GM10847 (cell line): Measurements from ENCODE around the gene APBA2.

Experiments used
- POLR2A ChIP-seq: IDR thresholded peaks from 2 replicates; pipeline ENCODE4 v1.6.1; 2011; ENCODE audit not compliant: insufficient read length; ENCODE audit errors: extremely low read depth

APBA2 gene

DNA sequence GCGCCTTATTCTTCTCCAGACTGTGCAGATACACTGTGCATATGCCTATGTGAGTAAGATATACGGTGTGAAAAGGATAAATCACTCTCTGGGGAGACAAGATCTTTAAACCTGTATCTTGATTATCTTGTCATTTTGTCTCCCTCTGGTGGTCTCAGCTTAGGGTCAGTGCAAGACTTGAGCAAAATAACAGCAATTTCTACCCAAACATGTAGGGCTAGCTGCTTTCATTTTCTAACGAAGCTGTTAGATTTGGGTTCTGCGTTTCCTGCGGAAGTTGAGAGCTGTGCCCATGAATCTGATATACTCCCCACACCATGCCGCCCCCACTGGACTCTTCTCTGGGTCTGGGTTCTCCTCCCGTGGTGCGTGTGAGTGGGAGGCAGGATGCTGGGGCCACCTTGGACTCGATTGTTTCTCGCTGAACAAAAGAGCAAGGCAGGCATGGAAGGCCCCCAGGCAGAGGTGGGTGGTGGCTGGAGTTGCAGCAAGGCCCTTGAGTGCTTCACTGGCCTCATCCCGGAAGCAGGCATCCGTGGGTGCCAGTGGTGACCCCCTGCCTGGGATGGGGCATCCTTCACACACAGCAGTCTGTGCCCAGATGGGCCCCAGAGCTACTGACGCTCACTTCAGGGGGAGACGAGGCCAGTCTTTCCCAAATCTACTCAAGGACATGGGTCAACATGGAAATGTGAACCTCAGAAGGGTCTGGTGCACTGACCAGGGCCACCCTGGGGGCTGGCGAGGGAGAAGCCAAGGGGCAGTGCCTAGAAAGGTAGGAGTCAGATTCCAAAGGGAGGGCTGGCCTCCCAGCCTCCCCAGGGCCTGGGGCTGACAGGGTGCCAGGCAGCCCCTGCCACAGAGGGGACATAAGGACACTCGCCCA, 204.2 kb downstream of the APBA2 start:
- no peak for TF ChIP-seq POLR2A

GRCh38 chr15:29090617-29091466, 205.1 kb downstream of the APBA2 start:
- no peak for TF ChIP-seq POLR2A

DNA sequence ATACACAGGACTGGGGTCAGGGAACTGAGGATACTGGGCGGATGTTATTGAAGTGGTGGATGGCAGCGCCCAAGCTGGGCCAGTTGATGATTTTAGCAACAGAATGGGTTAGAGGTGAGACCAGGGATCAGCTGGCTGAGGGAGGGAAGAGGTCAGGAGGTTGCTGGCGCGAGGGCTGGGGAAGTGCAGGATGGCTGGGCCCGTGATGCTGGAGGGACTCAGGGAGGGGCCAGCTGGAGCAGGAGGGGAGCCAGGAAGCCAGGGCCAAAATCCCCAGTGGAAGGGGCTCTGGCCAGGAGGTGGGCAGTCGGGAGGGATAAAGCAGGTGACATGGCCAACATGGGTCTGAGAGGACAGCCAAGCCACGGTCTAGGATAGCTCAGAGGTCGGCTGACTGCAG, 205.9 kb downstream of the APBA2 start:
- no peak for TF ChIP-seq POLR2A

DNA sequence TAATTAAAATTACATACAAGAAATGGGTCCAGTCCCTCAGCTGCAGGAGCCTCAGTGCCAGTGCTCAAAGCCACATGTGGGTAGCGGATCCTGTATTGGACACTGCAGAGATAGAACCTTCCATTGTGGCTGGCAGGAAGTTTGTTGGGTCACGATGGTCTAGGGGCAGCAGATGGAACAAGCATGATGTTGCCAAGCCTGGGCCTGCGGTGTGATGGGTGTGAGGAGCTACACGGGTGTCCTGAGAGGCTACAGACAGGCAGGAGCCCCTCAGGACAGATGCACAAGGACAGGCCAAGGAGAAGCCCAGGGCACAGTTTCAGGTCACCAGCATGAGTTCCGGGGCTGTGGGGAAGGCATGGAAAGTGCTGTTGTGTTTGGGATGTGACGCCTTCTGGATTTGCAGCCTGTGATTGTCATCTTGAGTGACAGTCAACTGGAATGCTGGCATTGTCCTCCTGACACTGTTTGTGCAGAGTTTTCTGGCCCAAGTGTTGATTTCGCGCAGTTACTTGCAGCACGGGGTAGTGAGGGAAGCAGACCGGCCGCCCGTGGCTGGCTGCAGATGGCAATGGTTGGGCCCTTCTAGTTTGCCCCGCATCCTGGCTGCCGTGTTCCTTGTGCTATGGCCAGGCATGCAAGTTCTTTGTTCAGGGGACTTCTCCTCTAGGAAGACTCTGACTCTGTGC, 206.7 kb downstream of the APBA2 start:
- TF ChIP-seq POLR2A: no peak

DNA sequence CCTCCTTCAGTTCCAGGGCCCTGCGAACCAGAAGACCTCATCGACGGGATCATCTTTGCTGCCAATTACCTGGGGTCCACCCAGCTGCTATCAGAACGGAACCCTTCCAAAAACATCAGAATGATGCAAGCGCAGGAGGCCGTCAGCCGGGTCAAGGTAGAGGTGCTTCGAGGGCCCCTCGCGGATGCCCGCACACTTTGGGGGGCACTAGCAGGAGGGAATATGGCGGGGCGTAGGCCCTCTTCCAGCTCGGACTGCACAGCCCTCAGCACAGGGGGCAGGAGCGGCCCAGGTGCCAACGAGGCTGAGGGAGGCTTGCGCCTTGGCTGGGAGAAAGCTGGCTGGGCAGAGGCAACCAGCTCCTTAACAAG, 207.3 kb downstream of the APBA2 start:
- no peak for TF ChIP-seq POLR2A

DNA sequence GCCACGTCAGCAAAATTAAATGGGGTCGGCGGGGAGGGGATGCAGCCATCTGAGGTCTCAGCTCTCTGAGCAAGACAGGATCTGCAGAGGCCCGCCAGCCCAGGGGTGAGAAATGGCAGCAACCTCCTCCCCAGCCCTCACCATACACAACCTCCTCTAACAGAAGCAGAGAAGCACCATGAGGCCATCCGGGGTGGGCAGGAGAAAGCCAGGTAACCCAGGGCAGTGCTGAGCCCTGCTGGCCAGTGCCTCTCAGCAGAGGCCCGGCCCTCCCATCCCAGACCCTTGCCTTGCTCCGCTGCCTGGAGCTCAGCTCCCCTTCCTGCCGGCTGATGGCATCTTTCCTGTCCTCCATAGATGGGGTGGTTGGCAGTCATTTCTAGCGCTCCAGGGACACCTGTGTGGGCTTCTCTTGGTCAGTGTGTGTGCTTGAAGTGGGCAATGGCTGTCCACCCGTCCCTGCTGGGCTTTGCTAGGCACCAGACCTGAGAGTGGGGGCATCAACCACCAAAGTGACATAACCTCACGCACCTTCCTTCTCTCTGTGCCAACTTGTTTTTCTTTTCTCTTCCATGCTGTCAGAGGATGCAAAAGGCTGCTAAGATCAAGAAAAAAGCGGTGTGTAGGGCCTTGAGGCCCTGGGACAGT, 208.0 kb downstream of the APBA2 start:
- no peak for TF ChIP-seq POLR2A

GRCh38 chr15:29094711-29095110, 208.9 kb downstream of the APBA2 start:
- no peak for TF ChIP-seq POLR2A

- TF ChIP-seq POLR2A: no peak
Measured at GRCh38 chr15:29095746-29096145, 210.0 kb downstream of the APBA2 start.

GRCh38 chr15:29097168-29097567, 211.4 kb downstream of the APBA2 start:
- no peak for TF ChIP-seq POLR2A

DNA sequence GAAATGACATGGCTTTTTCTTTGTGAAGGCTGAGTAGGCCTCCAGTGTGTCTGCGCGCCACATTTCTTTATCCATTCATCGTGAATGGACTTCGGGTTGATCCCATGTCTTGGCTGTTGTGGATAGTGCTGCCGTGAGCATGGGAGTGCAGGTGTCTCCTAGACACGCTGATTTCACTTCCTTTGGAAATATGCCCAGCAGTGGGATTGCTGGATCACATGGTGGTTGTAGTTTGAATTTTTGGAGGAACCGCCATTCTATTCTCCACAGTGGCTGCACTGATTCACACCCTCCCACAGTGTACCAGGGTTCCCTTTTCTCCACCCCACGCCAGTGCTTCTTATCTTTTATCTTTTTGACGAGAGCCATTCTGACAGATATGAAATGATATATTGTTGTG, 212.2 kb downstream of the APBA2 start:
- no peak for TF ChIP-seq POLR2A

DNA sequence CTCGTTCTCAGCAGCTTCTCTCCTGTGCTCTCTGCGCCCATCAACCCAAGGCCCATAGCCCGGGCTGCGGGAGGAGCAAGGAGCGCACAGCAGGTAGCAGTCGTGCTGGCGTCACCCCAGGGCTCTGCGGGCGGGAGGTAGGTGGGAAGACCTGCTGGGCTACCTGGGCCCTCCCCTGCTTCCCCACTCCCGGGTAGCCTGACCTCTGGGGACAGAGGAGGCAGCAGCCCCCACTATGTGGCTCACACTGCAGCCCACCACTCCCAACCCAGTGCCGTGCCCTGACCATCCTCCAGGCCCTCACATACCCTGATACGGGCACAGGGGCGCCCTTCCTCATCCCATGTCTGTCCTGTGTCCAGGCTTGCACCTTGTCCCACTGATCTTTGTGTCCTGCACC, 212.9 kb downstream of the APBA2 start:
- TF ChIP-seq POLR2A: no peak

DNA sequence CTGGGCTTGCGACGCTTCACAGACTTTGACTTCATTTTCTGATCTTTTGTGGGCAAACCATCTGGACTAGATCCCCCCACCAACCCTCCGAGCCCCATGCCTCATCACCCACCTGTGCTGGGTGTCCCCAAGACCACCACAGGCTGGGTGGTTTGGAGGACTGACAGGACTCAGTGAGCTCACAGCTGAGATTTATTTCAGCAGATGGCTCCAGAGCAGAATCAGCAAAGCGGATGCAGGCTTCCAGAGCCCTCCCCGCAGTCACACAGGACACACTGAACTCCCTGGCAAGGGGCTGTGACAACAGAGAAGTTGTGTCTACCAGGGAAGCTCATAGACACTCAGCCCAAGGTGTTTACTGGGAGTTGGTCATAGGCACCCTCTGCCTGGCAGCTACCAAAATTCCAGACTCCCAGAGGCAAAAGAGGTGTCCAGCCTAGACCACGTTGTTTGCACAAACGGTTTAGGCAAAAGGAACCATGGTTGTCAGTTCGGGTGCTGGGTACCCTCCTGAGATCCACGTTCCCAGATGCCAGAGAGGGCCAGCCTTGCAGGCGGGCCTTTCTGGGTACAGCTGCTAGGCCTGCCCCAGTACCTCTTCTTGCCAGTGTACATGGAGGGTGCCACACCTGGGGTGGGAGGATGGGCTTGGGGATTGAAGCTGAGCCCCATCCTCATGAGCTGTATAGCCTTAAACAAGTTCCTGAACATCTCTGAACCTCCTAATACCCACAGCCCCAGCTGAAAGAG, 213.5 kb downstream of the APBA2 start:
- TF ChIP-seq POLR2A: no peak

DNA sequence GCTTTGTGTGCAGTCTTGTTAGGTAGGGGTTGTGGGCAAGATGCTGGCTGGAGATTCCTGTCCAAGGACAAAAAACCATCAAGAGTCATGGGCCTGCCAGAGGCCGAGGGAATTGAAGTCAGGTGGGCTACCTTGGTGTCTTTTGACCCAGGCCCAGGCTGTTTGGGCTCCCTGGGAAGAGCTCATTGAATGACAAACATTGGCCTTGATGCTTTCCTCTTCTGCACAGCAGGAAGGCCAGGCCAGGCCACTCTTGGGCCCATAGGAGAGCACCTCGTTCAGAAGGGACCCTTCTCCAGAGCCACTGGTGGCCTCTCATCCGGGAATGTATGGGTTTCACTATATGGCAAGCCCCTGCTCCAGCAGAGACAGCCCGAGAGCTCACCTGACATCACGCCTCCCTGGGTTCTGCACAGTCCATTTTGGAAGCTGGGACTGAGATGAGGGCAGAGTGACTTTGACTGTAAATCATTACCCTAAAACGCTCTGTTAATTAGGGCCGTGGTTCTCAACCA, 214.8 kb downstream of the APBA2 start:
- TF ChIP-seq POLR2A: no peak

DNA sequence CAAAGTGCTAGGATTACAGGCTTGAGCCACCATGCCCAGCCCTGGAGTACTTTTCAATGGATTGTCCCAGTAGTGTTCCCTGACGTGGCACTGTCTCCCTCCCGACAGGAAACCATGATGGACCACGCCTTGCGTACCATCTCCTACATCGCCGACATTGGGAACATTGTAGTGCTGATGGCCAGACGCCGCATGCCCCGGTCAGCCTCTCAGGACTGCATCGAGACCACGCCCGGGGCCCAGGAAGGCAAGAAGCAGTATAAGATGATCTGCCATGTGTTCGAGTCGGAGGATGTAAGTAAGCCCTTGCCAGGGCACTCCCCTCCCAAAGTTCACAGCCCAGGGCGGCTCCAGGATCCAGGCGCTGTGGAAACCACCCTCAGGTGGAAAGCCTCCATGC, 215.7 kb downstream of the APBA2 start:
- no peak for TF ChIP-seq POLR2A
